PC-9 (cell line): ENCODE data around the gene ADORA1.

Experiments used
- EZH2 ChIP-seq: fragments of 200-600 bp; sonication (generic); IDR thresholded peaks from 2 replicates; pipeline ENCODE4 v1.8.0; 2017; ENCODE audit warnings: antibody characterized with exemption, low read depth
- TF ChIP-seq, protein P1 (sequence below): fragments of 200-600 bp; sonication (generic); conservative IDR thresholded peaks from 2 replicates; pipeline ENCODE4 v1.6.1; 2017; ENCODE audit warnings: mixed run types, antibody characterized with exemption, mild to moderate bottlenecking, moderate library complexity

DNA sequence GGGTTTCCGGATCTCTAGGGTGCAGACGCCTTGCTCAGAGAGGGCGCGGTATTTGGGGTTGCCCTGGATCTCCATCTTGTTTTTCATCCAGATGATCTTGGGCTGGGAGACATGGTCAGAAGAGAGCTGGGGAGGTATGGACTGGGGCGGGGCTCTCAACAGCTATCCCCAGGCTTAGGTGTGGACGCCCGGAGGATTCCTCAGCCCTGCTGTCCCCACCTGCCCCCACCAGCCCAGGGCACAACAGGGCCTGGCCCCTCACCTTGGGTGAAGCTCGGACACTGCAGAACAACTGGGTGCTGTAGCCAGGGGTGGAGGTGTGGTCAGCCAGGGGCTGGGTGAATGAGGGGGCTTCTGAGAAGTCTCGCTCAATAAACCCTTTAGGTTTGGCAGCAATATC is 41.5 kb downstream of the ADORA1 start:
- TF ChIP-seq, protein P1, sequence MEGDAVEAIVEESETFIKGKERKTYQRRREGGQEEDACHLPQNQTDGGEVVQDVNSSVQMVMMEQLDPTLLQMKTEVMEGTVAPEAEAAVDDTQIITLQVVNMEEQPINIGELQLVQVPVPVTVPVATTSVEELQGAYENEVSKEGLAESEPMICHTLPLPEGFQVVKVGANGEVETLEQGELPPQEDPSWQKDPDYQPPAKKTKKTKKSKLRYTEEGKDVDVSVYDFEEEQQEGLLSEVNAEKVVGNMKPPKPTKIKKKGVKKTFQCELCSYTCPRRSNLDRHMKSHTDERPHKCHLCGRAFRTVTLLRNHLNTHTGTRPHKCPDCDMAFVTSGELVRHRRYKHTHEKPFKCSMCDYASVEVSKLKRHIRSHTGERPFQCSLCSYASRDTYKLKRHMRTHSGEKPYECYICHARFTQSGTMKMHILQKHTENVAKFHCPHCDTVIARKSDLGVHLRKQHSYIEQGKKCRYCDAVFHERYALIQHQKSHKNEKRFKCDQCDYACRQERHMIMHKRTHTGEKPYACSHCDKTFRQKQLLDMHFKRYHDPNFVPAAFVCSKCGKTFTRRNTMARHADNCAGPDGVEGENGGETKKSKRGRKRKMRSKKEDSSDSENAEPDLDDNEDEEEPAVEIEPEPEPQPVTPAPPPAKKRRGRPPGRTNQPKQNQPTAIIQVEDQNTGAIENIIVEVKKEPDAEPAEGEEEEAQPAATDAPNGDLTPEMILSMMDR: no peak
- TF ChIP-seq EZH2: no peak
